Upper lobe of left lung (tissue), 4 donors: ENCODE measurements around the gene ATXN7L1.

Source experiments
- EP300 ChIP-seq, 4 donors: sonication (generic); formaldehyde crosslinking; IDR thresholded peaks; one replicate each; pipeline ENCODE4 v1.5.1; 2017; ENCODE audit warnings: antibody characterized with exemption in 4 of 4, control low read depth in 2 of 4
- POLR2A ChIP-seq, 4 donors: fragments of 450-650 bp; IDR thresholded peaks; one replicate each; pipeline ENCODE4 v1.5.1; 2016 to 2017; ENCODE audit warnings: antibody characterized with exemption in 4 of 4, mild to moderate bottlenecking in 2 of 4
- POLR2AphosphoS5 ChIP-seq, 2 donors: sonication (generic); formaldehyde crosslinking; IDR thresholded peaks; one replicate each; pipeline ENCODE4 v1.5.1; 2017; ENCODE audit warnings: antibody characterized with exemption in 2 of 2
- TF ChIP-seq, protein P1 (sequence below), 6 experiments: fragments of 450-650 bp in 4 of 6; fragments of 200-600 bp in 2 of 6; sonication (generic) in 2 of 6; IDR thresholded peaks; one replicate each; pipeline ENCODE4 v1.5.1; 2016 to 2019; ENCODE audit warnings: antibody characterized with exemption in 6 of 6

DNA sequence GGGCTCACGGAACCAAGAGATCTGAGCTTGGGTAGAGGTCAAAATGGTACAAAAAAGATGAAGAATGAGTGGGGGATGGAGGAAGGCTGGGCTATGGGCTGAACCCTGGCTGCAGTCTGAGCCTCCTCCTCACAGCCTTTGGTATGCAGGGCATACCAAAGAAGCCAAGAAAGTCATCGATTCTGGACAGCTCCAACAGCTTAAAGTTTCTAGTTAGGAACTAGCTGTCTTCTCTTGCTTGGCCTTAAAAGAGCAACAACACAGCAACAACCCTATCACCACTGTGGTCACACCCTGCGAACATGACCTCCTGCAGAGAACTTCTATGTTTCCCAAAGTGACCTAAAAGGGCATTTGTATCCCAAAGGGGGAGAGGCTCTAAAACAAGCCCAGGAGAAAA, 169.0 kb downstream of the ATXN7L1 start:
- TF ChIP-seq, protein P1, sequence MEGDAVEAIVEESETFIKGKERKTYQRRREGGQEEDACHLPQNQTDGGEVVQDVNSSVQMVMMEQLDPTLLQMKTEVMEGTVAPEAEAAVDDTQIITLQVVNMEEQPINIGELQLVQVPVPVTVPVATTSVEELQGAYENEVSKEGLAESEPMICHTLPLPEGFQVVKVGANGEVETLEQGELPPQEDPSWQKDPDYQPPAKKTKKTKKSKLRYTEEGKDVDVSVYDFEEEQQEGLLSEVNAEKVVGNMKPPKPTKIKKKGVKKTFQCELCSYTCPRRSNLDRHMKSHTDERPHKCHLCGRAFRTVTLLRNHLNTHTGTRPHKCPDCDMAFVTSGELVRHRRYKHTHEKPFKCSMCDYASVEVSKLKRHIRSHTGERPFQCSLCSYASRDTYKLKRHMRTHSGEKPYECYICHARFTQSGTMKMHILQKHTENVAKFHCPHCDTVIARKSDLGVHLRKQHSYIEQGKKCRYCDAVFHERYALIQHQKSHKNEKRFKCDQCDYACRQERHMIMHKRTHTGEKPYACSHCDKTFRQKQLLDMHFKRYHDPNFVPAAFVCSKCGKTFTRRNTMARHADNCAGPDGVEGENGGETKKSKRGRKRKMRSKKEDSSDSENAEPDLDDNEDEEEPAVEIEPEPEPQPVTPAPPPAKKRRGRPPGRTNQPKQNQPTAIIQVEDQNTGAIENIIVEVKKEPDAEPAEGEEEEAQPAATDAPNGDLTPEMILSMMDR (IDR thresholded peaks at IDR 0.05), result no peak
- no peak for TF ChIP-seq POLR2A (IDR thresholded peaks at IDR 0.05)
- TF ChIP-seq POLR2AphosphoS5 (IDR thresholded peaks at IDR 0.05), result no peak
- no peak for TF ChIP-seq EP300 (IDR thresholded peaks at IDR 0.05)
